HL-60 (cell line): ENCODE data around the gene EYA3.

ENCODE experiments used
- DNase-seq, 2 experiments: peaks; one replicate each; pipeline ENCODE4 v3.0.0-alpha.2; 2010 to 2020; ENCODE audit warnings: low read depth in 1 of 2, low spot score in 1 of 2
- H3K27ac ChIP-seq: fragments of 250-450 bp; sonication (Bioruptor Pico); replicated peaks from 2 replicates; pipeline ENCODE4 v1.5.1; 2020; ENCODE audit warnings: mild to moderate bottlenecking, moderate library complexity
- H3K27me3 ChIP-seq: fragments of 250-450 bp; sonication (Bioruptor Pico); 2 replicates; pipeline ENCODE4 v1.5.1; 2021; ENCODE audit warnings: mild to moderate bottlenecking, moderate library complexity; ENCODE audit not compliant: insufficient read depth, poor library complexity, severe bottlenecking
- H3K4me3 ChIP-seq: replicated peaks from 2 replicates; pipeline ENCODE4 v1.5.1; 2011; ENCODE audit warnings: mild to moderate bottlenecking, control low read depth, low read length; ENCODE audit not compliant: insufficient read depth
- GABPA ChIP-seq: IDR thresholded peaks from 2 replicates; pipeline ENCODE4 v1.6.1; 2012; ENCODE audit warnings: low read depth
- POLR2AphosphoS5 ChIP-seq: IDR thresholded peaks from 2 replicates; pipeline ENCODE4 v1.6.1; 2012; ENCODE audit warnings: low read depth
- SPI1 ChIP-seq: IDR thresholded peaks from 2 replicates; pipeline ENCODE4 v1.6.1; 2012; ENCODE audit warnings: low read depth, mild to moderate bottlenecking, borderline replicate concordance
- TF ChIP-seq, protein P1 (sequence below): IDR thresholded peaks from 2 replicates; pipeline ENCODE4 v1.6.1; 2012; ENCODE audit warnings: low read depth; ENCODE audit not compliant: insufficient replicate concordance
- TF ChIP-seq, protein P2 (sequence below): IDR thresholded peaks from one replicate; pipeline ENCODE4 v1.5.1; 2011; ENCODE audit warnings: low read length, control low read depth, inconsistent platforms; ENCODE audit not compliant: insufficient read depth

EYA3 gene

DNA sequence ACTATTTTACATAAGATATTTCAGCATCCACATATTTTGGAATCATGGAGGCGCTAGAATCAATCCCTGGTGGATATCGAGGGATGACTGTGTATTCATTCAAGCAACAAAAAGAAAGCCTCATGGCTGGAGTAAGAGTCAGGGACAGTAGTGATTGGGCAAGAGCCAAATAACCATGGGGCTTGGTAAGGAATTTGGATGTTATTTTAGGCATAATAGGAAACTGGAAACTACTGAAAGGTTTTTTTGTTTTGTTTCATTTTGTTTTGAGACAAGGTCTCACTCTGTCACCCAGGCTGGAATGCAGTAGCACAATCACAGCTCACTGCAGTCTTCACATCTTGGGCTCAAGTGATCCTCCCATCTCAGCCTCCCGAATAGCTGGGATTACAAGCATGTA is 33.8 kb upstream of the EYA3 start:
- TF ChIP-seq POLR2AphosphoS5: no peak
- TF ChIP-seq SPI1: no peak
- TF ChIP-seq, protein P1, sequence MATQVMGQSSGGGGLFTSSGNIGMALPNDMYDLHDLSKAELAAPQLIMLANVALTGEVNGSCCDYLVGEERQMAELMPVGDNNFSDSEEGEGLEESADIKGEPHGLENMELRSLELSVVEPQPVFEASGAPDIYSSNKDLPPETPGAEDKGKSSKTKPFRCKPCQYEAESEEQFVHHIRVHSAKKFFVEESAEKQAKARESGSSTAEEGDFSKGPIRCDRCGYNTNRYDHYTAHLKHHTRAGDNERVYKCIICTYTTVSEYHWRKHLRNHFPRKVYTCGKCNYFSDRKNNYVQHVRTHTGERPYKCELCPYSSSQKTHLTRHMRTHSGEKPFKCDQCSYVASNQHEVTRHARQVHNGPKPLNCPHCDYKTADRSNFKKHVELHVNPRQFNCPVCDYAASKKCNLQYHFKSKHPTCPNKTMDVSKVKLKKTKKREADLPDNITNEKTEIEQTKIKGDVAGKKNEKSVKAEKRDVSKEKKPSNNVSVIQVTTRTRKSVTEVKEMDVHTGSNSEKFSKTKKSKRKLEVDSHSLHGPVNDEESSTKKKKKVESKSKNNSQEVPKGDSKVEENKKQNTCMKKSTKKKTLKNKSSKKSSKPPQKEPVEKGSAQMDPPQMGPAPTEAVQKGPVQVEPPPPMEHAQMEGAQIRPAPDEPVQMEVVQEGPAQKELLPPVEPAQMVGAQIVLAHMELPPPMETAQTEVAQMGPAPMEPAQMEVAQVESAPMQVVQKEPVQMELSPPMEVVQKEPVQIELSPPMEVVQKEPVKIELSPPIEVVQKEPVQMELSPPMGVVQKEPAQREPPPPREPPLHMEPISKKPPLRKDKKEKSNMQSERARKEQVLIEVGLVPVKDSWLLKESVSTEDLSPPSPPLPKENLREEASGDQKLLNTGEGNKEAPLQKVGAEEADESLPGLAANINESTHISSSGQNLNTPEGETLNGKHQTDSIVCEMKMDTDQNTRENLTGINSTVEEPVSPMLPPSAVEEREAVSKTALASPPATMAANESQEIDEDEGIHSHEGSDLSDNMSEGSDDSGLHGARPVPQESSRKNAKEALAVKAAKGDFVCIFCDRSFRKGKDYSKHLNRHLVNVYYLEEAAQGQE: no peak
- TF ChIP-seq, protein P2, sequence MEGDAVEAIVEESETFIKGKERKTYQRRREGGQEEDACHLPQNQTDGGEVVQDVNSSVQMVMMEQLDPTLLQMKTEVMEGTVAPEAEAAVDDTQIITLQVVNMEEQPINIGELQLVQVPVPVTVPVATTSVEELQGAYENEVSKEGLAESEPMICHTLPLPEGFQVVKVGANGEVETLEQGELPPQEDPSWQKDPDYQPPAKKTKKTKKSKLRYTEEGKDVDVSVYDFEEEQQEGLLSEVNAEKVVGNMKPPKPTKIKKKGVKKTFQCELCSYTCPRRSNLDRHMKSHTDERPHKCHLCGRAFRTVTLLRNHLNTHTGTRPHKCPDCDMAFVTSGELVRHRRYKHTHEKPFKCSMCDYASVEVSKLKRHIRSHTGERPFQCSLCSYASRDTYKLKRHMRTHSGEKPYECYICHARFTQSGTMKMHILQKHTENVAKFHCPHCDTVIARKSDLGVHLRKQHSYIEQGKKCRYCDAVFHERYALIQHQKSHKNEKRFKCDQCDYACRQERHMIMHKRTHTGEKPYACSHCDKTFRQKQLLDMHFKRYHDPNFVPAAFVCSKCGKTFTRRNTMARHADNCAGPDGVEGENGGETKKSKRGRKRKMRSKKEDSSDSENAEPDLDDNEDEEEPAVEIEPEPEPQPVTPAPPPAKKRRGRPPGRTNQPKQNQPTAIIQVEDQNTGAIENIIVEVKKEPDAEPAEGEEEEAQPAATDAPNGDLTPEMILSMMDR: no peak
- no peak for TF ChIP-seq GABPA
- no peak for DNase-seq
- Histone ChIP-seq H3K4me3 (no peak overlapping the region), H3K27me3 (no peaks in the 10 kb centered on the region), H3K27ac (no peak overlapping the region)

DNA sequence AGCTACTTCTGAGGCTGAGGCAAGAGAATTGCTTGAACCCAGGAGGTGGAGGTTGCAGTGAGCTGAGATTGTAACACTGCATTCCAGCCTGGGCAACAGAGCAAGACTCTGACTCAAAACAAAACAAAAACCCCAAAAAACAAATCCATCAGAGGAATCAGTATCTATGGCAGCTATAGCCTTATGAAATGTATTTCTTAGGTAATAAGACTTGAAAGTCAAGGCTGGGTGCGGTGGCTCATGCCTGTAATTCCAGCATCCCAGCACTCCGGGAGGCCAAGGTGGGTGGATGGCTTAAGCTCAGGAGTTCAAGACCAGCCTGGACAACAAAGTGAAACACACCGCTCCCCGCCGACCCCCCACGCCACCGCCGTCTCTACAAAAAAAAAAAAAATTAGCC is 31.1 kb upstream of the EYA3 start:
- Histone ChIP-seq H3K27ac (no peak overlapping the region), H3K4me3 (no peak overlapping the region), H3K27me3 (no peaks in the 10 kb centered on the region)
- TF ChIP-seq GABPA: no peak
- TF ChIP-seq POLR2AphosphoS5: no peak
- TF ChIP-seq, protein P2: no peak
- TF ChIP-seq, protein P1: no peak
- no peak for TF ChIP-seq SPI1
- DNase-seq: no peak

DNA sequence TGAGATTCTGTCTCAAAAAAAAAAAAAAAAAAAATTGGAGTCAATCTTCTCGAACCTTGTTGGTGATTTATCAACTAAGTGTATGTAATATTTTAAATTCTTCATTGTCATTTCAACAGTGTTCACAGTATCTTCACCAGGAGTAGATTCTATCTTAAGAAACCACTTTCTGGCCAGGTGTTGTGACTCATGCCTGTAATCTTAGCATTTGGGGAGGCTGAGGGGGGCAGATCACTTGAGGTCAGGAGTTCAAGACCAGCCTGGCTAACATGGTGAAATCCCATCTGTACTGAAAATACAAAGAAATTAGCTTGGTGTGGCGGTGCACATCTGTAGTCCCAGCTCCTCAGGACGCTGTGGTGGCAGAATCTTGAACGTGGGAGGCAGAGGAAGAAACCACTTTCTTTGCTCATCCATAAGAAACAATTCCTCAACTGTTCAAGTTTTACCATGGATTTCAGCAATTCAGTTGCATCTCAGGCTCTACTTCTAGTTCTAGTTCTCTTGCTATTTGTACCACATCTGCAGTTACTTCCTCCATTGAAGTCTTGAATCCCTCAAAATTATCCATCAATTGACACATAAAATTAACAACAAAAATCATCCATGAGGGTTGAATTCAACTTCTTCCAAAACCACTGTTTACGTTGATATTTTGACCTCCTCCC is 30.4 kb upstream of the EYA3 start:
- Histone ChIP-seq H3K27ac (no peak overlapping the region), H3K27me3 (no peaks in the 10 kb centered on the region), H3K4me3 (no peak overlapping the region)
- DNase-seq: no peak
- TF ChIP-seq SPI1 (no peak), POLR2AphosphoS5 (no peak), GABPA (no peak)
- TF ChIP-seq, protein P2: no peak
- TF ChIP-seq, protein P1: no peak
